GM21423 (cell line): ENCODE data around the gene NCBP1.

Experiments used
- ATAC-seq: cut with Tn5 transposase; IDR thresholded peaks from one replicate; pipeline ENCODE4 v1.9.1; 2021; ENCODE audit warnings: mild to moderate bottlenecking, moderate library complexity; ENCODE audit not compliant: unreplicated experiment

The NCBP1 gene

DNA sequence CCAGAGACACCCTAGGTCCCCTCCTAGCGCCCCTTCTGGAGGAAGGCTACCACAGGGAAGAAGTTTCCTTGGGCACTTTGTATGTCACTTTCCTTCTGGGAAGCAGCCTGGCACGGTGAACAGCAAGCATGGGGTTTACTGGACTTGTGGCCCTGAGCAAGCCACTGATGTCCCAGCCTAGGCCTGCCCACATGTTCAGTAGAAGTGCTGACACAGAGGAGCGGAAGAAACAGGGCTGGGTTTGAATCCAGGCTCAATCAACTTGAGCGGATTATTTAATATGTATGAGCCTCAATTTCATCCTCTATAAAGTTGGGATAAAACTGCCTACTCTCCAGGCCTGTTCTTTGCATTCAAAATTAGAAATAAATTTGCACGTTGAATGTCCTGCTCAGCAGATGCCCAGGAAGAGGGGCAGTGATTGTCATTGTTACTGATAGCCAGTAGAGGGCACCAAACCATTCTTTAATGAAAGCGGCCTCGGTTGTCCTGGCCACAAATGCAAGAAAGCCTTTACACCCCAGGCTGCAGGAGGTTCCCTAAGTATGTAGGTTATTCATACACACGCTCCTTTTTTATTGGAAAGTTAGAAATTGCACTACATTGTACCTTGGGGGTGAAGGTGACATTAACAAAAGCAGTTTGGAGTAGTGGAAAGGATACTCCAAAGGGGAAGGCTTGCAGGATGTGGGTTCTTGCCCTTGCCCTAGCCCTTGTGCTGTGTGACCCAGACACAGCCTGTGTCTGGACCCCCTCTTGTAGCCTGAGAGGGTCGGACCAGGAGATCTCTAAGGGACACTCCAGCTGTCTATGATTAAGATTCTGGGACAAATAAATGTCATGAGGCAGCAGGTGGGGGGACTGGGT is 77.0 kb downstream of the NCBP1 start:
- ATAC-seq = no peak

DNA sequence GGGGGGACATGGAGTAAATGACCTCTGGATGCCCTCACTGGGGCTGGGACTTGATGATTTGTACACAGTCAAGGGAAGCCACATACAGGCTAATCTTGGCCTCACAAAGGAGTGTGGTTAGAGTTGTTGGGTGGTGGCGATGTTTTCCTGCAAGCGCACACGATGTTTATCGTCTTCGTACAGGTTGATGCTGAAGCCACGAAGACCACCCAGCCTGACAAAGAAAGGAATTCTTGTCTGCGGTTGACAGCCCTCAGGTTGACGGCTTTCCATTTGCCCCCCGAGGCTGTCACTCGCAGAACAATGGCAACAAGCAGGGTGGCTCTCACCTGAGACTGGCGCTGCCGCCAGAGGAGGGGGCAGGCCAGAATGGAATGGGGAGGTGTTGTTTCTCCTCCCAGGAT is 77.6 kb downstream of the NCBP1 start:
- no peak for ATAC-seq

DNA sequence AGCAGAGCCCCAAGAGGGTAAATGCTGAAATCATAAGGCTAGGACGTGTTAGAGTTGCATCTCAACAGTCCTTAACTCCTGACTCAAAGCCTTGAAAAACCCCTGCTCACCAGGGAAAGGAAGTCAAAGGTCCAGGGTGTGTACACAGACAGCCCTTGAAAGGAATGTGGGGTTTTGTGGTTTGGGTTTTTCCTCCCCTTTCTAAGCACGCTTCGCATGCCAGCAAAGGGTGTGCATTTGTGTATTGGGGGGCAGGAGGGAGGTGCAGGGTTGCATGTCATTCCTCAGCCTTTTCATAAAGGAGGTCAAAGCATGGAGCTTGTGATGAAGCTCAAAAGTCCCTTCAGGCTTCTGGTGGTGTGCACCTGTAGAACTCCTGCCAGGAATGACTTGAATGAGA is 80.8 kb downstream of the NCBP1 start:
- ATAC-seq = no peak

DNA sequence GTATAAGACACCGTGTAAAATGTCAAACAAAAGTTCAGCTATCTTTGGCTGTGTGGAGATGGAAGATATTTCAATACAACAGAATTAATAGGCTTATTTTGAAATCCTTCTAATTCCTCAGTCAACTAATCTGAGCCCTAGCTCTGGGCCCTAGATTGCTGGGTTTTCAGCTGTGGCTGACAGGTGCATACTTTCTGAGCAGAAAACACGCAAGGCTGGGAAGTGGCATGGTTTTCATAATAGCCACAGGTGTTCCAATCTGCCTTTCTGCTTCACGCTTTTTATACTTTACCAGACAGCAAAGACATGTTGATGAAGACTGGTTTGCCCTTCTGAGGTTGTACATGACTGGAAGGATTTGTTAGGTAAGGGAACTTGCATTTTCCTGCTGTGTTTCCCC is 84.2 kb downstream of the NCBP1 start:
- no peak for ATAC-seq

DNA sequence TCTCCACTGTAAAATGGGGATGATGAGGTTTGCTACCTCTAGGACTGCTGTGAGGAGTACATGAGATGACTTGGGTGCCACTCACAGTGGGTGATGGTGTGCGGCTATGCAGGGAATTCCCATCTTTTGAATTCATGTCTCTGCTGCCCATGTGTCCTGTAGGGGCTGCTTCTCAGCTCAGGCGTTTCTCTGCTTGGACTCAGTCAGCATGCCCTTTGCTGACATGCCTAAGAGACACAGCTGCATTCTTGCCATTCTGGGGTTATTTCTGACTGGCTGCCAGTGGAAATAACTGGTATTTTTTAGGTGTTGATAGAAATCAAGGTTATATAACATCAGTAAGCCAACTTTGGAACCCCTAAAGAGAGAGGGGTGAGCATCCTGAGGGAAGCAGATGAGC is 87.8 kb downstream of the NCBP1 start:
- no peak for ATAC-seq

DNA sequence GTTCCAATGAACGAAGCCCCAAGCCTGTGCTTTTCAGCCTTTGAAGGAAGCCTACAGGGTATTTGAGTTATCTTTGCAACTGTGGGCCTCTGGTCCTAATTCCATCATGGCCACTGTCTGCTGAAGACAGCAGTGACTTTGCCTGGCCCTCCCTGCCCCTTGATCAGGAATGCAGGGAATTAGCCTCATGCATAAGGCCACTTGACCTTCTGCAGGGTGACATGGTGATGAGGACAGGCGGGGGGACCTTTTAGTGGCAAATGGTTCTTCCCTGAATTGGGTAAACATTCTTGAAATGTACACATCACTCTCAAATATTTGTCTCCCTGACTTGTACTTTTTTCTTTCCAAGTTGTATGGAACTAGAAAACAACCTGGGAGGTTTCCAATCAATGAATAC is 88.7 kb downstream of the NCBP1 start:
- ATAC-seq = no peak
